ENCODE data around the gene KIF5A. TPM values are rescaled to one million over a fixed set of nuclear protein-coding genes. Genes with fewer than 3 reads are reported as not detected.

The KIF5A gene
- total RNA-seq, 2 experiments from 2014 or later: 1.2 to 1.3 TPM

GRCh38 chr12:57541001-57541400, 8.8 kb upstream of the KIF5A start:
- ChIA-PET POLR2A (interaction anchor here (1.5 to 6.2 kb wide), 3 partner anchors 9 to 15 kb away, joined by 4 to 46 read pairs (median 9); partner anchors contain the start of gene MBD6), CTCF (interaction anchor here (0.9 to 1.1 kb wide), 2 partner anchors 17 to 42 kb away, joined by 3 read pairs; no protein-coding TSS in a partner anchor)
- Mint-ChIP-seq H3K36me3 (ENCODE audit: low read depth) (peaks cover 15% of the 10 kb centered on the region), H3K4me3 (no peak overlapping the region), H3K9me3 (no peaks in the 10 kb centered on the region), H3K4me1 (ENCODE audit: low read depth) (peaks cover 26% of the 10 kb centered on the region), H3K27me3 (no peaks in the 10 kb centered on the region), H3K27ac (no peak overlapping the region)
- DNase-seq (no peak), ATAC-seq (no peak)
- TF ChIP-seq CTCF (IDR thresholded peaks at IDR 0.05): no peak
- intact Hi-C loops (cut with micrococcal nuclease): no loop called here

GRCh38 chr12:57541717-57542116, 8.1 kb upstream of the KIF5A start:
- Mint-ChIP-seq H3K27ac (no peak overlapping the region), H3K27me3 (no peaks in the 10 kb centered on the region), H3K9me3 (no peaks in the 10 kb centered on the region), H3K4me3 (no peak overlapping the region), H3K4me1 (ENCODE audit: low read depth) (peaks cover 29% of the 10 kb centered on the region), H3K36me3 (ENCODE audit: low read depth) (peaks cover 17% of the 10 kb centered on the region)
- DNase-seq (no peak), ATAC-seq (no peak)
- ChIA-PET CTCF (interaction anchor here (0.9 to 1.1 kb wide), 2 partner anchors 35 to 41 kb away, joined by 3 read pairs; no protein-coding TSS in a partner anchor), POLR2A (interaction anchor here (6.2 kb wide), 1 partner anchor 16 kb away, joined by 46 read pairs; the partner anchor contains the start of gene MBD6)
- intact Hi-C loops (cut with micrococcal nuclease): no loop called here
- no peak for TF ChIP-seq CTCF (IDR thresholded peaks at IDR 0.05)

- ChIA-PET POLR2A (interaction anchor here (0.5 to 1.1 kb wide), 3 partner anchors 9 to 198 kb away, joined by 3 to 4 read pairs (median 3); no protein-coding TSS in a partner anchor), CTCF (no interaction called here)
- peak overlapping the region; percentile 18 for H3K27ac Mint-ChIP-seq
These were observed 6.3 kb upstream of the KIF5A start for GRCh38 chr12:57543581-57543980.

GRCh38 chr12:57545809-57546437, 3.9 kb upstream of the KIF5A start:
- intact Hi-C loops (cut with micrococcal nuclease): no loop called here
- Mint-ChIP-seq H3K4me3 (peak overlapping the region; percentile 95), H3K27me3 (peaks cover 4% of the 10 kb centered on the region), H3K27ac (peak overlapping the region; percentile 94), H3K36me3 (ENCODE audit: low read depth) (peaks cover 12% of the 10 kb centered on the region), H3K9me3 (no peaks in the 10 kb centered on the region), H3K4me1 (ENCODE audit: low read depth) (peaks cover 45% of the 10 kb centered on the region)
- CTCF ChIA-PET: interaction anchor here (1.0 to 2.0 kb wide), 5 partner anchors 10 to 237 kb away, joined by 3 to 9 read pairs (median 4); partner anchors contain the start of gene TSFM
- TF ChIP-seq CTCF (IDR thresholded peaks at IDR 0.05): no peak
- ATAC-seq (no peak), DNase-seq (peak; percentile 35)
- POLR2A ChIA-PET: interaction anchor here (0.5 to 2.0 kb wide), 8 partner anchors 10 to 232 kb away, joined by 3 to 11 read pairs (median 4); partner anchors contain the start of genes DDIT3 and OS9

More at GRCh38 chr12:57543581-57543980, 6.3 kb upstream of the KIF5A start:
- H3K36me3 Mint-ChIP-seq (ENCODE audit: low read depth): peaks cover 15% of the 10 kb centered on the region
- DNase-seq (no peak), ATAC-seq (no peak)
- peaks cover 1% of the 10 kb centered on the region for H3K27me3 Mint-ChIP-seq
- no peaks in the 10 kb centered on the region for H3K9me3 Mint-ChIP-seq
- no peak overlapping the region for H3K4me3 Mint-ChIP-seq
- TF ChIP-seq CTCF (IDR thresholded peaks at IDR 0.05): no peak
- intact Hi-C loops (cut with micrococcal nuclease): no loop called here
- peaks cover 34% of the 10 kb centered on the region for H3K4me1 Mint-ChIP-seq (ENCODE audit: low read depth)

Measured in activated CD8-positive, alpha-beta T cell treated with anti-CD3 and anti-CD28 coated beads for 36 hours (primary cell).